Gastrocnemius medialis (tissue), 4 donors: Measurements from ENCODE around the gene PP2D1.

Experiments used
- CTCF ChIP-seq, 5 experiments: fragments of 450-650 bp in 3 of 5; fragments of 200-600 bp in 2 of 5; sonication (generic) in 2 of 5; IDR thresholded peaks in 4 of 5; conservative IDR thresholded peaks in 1 of 5; 1 replicate in 4 of 5; 2 replicates in 1 of 5; pipeline ENCODE4 v1.5.1; 2016 to 2019; ENCODE audit warnings: antibody characterized with exemption in 5 of 5, mild to moderate bottlenecking in 3 of 5, moderate library complexity in 3 of 5
- POLR2A ChIP-seq, 2 donors: fragments of 450-650 bp; IDR thresholded peaks; one replicate each; pipeline ENCODE4 v1.6.1; 2017; ENCODE audit warnings: antibody characterized with exemption in 2 of 2, mild to moderate bottlenecking in 2 of 2, moderate library complexity in 2 of 2

- no peak for TF ChIP-seq CTCF (IDR thresholded peaks at IDR 0.05 in 4 of 5, conservative IDR thresholded peaks at IDR 0.05 in 1 of 5)
- no peak for TF ChIP-seq POLR2A (IDR thresholded peaks at IDR 0.05)
These were observed 27.4 kb upstream of the PP2D1 start for GRCh38 chr3:20039466-20039764.
